ENCODE data around the gene ASL.

DNA sequence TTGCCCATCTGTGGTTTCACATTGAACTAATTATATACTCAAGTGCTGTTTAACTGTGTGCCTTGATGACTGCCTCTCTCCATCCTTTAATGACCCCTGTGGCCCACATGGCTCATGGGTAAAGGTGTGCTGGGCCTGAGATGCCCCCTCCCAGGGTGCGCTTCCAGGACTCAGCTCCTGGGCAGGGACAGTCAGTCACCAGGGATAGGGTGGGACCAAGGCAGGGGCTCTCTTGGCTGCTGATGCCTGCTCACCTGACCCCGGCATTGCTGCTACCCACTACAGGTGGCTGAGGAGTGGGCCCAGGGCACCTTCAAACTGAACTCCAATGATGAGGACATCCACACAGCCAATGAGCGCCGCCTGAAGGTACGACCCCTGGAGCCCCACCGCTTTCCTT lies 6.5 kb downstream of the ASL start:
- TF ChIP-seq CTCF (IDR thresholded peaks at IDR 0.05) (no peak), EZH2 (IDR thresholded peaks at IDR 0.05; ENCODE audit: borderline replicate concordance, insufficient read depth, low read depth, low read length, poor library complexity, severe bottlenecking) (no peak)

Data from B cell (primary cell).